HG03575 (cell line): Measurements from ENCODE around the gene PRKCG.

Source experiments
- ATAC-seq: cut with Tn5 transposase; IDR thresholded peaks from one replicate; pipeline ENCODE4 v1.9.1; 2021; ENCODE audit not compliant: unreplicated experiment, insufficient number of reproducible peaks, low FRiP score; ENCODE audit errors: extremely low read depth

PRKCG gene

DNA sequence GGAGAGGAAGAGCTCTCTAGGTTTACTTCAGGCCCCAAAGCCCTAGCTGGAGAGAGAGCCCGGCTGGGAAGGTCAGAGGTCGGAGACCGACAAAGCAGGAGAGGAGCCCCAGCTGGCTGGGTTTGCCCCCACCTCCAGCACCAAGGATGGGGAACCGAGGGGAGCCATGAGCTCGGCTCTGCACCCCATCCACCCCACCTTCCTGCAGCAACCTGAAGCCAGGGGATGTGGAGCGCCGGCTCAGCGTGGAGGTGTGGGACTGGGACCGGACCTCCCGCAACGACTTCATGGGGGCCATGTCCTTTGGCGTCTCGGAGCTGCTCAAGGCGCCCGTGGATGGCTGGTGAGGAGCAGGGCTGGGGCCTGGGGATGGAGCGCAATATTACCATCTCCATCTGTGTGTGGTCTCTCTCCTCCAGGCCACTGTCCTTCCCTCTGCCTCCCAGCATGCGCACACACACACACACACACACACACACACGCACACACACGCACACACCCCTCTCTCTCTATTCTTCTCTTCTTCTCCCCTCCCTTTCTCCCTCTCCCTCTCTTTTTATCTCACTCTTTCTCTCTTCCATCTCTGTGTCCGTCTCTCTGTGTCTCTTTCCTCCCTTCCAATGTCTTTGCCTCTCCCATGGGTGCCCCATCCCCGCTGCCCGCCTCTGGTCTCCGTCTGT, 10.4 kb downstream of the PRKCG start:
- no peak for ATAC-seq

DNA sequence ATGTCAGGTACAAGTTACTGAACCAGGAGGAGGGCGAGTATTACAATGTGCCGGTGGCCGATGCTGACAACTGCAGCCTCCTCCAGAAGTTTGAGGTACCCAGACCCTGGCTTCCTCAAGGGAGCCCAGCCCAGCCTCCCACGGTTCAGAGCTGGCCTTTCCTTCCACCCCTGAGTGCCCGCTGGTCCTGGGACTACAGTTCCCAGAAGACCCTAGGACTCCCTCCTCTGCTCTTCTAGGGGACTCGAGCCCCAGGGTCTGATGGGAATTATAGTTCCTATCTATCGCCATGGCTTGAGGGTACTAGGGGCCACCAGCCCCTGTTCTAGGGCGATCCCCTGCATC, 11.0 kb downstream of the PRKCG start:
- no peak for ATAC-seq

DNA sequence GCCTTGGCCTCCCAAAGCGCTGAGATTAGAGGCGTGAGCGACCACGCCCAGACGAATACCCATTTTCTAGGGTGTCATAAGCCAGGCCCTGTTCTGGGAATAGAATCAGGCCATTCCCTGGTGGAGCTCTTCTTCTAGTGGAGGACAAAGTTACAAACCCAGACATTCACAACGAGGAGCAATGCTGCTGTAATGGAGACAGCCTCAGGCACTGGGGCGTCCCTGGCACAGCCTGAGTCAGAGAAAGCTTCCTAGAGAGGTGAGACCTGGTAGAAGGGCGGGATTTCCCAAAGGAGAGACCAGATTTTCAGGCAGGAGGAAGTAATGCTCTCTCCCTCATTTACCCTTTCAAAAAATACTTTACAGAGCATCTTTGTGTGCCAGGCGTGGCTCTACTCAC, 12.7 kb downstream of the PRKCG start:
- ATAC-seq = no peak

DNA sequence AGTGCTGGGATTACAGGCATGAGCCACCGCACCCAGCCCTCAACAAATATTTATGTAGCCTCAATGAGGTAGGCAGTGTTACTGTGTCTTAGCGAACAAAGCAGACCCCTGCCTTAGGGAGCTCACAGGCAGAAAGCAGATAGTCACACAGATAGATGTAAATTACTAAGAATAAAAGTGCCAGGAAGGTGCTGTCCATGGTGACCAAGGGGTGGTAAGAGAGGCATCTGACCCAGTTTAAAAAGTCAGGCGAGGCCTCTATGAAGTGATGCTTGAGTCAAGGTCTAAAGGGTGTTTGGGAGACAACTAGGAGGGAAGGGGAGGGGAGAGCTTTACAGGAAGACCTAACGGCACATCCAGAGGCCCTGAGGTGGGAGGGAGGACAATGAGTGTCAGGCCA, 14.7 kb downstream of the PRKCG start:
- ATAC-seq = no peak

DNA sequence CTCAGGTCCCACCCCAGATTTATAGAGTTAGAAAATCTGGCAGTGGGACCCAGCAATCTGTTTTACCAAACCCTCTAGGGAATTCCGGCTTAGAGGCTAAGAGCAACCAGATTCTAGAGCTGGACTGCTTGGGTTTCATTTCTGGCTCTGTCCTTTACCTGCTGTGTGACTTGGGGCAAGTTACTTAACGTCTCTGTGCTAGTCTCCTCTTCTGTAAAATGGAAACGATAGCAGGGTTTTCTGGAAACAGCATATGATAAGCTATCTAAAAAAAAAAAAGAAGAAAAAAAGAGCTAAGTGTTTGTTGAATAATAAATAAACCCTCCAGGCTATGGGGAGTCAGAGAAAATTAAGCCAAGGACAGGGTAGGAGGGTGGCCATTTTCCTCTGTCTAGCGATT, 15.5 kb downstream of the PRKCG start:
- ATAC-seq = no peak

DNA sequence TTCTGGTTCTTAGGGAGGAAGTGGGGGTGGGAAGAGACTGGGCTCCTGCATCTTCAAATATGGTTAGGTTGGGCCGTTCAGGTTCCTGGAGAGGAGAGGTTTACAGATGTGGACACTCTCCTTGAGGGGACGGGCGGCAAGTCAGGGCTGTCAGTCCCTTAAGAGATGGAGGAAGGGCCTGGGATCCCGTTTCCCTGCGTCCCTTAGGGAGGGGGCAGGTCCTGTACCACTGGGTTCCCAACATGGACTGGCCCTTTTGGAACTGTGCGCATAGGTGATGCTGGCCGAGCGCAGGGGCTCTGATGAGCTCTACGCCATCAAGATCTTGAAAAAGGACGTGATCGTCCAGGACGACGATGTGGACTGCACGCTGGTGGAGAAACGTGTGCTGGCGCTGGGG, 16.2 kb downstream of the PRKCG start:
- ATAC-seq = no peak

DNA sequence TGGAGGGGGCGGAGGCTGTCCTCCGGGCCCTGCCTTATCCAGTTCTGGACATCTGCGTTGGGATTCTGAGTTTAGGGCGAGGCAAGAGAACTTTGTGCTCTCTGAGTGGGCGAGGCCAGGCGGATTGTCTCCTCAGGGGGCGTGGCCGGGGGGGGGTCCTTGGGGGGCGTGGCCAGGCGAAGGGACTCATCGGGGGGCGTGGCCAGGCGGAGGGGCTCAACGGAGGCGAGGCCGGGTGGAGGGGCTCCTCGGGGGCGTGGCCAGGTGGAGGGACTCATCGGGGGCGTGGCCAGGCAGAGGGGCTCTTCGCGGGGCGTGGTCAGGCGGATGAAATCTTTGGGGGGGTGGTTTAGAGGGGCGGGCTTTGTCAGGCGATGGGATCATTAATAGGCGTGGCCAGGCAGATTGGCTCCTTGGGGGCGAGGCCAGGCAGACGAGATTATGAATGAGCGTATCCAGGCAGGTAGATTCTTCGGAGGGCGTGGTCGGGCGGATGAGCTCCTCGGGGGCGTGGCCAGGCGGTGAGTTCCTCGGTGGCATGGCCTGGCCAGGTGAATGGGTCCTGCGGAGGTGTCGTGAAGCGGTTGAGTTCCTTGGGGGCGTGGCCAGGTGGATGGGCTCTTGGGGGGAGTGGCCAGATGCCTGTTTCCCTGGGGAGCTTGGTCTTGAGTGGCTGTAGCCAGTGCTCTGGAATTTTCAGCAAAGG, 16.8 kb downstream of the PRKCG start:
- no peak for ATAC-seq

DNA sequence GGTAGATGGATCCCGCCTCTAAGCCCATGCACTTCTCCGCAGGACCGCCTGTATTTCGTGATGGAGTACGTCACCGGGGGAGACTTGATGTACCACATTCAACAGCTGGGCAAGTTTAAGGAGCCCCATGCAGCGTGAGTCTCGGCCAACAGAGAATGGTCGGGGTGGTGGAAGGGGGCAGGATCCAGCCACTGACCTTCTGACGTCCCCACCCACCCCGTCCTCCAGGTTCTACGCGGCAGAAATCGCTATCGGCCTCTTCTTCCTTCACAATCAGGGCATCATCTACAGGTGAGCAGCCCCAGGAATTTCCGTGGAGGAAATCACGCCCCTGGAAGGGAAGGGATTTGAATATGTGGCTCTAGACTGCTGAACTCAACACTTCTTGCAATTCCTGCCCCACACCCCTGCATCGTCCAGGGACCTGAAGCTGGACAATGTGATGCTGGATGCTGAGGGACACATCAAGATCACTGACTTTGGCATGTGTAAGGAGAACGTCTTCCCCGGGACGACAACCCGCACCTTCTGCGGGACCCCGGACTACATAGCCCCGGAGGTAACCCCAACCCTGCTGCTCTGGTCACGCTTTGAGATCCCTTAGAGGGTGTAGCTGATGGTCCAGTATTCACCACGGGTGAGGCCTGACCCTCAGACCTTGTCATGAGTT, 18.3 kb downstream of the PRKCG start:
- ATAC-seq = no peak

DNA sequence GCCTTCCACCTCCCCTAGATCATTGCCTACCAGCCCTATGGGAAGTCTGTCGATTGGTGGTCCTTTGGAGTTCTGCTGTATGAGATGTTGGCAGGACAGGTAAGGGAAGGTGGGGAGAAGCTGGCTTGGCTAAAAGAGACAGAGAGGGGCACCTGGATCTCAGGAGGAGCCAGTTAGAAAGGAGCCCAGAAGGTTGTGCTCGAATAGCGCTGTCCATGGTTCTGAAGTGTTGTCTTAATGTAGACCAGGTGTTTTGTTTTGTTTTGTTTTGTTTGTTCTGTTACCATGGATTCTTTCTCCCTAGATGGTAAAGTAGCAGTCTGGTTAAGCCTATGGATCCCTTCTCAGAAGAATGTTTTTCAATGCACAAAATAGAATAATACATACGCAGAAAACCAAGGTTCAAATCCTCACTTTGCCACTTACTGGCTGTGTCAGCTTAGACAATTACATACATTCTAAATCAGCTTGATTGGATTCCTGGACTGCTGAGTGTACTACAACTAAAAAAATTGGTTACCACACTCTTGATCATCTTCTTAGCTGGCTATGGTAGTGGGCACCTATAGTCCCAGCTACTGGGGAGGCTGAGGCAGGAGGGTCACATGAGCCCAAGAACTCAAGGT, 21.2 kb downstream of the PRKCG start:
- no peak for ATAC-seq

DNA sequence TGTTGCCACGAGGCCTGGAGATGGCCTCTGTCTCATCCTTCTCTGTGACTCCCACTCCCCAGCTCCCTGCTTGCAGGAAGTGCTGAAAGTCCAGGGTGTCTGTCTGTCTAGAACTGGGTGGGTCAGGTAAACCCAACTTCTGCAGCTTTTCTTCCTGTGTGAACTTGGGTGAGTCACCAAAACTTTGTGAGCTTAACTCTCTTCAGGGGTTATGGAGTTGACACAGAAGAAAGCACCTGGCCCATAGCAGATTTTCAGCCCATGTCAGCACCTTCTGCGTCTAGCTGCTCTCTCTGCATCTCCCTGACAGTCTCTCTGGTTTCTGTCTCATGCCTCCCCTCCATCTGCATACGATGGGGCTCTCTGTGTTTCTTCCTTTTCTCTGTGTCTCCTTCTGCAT, 22.9 kb downstream of the PRKCG start:
- no peak for ATAC-seq

DNA sequence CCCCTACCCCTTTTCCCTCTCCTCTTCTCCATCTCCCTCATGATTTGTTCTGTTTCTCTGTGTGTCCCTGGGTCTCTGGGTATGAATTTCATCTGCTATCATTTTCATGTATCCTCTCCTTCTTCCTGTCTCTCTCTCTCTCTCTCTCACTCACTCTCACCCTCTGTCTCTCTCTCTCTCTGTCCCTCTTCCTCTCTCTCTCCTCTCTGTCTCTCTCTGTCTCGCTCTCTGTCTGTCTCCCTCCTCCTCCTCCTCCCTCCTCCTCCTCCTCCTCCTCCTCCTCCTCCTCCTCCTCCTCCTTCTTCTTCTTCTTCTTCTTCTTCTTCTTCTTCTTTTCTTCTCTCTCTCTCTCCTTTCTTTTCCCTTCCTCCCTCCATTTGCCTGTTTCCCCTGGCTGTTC, 23.8 kb downstream of the PRKCG start:
- no peak for ATAC-seq

DNA sequence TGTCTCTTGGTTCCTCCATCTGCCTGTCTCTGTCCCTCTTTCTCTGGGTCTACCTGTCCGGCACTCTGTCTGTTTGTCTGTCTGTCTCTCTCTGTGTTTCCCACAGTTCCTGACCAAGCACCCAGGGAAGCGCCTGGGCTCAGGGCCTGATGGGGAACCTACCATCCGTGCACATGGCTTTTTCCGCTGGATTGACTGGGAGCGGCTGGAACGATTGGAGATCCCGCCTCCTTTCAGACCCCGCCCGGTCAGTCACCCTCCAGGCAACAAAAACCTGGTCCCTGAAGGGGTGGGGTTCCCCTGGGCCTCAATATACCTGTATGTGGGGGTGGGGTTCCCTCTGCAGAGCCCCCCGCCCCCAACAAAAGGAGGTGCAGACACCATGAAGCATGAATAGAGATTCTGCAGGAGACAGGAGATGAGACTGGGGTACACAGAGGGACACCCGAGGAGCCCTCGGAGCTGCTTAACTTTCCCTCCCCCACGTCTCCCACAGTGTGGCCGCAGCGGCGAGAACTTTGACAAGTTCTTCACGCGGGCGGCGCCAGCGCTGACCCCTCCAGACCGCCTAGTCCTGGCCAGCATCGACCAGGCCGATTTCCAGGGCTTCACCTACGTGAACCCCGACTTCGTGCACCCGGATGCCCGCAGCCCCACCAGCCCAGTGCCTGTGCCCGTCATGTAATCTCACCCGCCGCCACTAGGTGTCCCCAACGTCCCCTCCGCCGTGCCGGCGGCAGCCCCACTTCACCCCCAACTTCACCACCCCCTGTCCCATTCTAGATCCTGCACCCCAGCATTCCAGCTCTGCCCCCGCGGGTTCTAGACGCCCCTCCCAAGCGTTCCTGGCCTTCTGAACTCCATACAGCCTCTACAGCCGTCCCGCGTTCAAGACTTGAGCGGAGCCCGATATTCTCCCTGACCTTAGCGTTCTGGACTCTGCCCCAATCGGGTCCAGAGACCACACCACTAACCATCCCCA, 24.5 kb downstream of the PRKCG start:
- ATAC-seq = no peak

DNA sequence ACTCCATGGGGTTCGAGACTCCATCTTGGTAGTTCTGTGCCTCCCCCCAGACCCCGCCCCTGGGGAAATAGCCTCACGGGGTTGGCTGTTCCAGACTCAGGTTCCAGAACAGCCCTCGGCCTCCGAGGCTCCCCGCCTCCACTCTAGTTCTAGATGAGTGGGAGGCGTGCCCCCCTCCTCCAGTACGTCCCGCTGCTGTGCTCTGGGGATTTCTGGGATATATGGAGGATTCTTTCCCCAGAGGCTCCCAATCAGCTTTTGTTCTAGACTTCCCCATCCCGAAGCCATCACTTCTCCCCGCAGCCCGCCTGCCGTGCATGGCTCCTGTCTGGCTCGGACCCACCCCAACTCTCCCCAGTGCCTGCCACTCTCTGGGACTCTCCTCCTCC, 25.2 kb downstream of the PRKCG start:
- ATAC-seq = no peak

DNA sequence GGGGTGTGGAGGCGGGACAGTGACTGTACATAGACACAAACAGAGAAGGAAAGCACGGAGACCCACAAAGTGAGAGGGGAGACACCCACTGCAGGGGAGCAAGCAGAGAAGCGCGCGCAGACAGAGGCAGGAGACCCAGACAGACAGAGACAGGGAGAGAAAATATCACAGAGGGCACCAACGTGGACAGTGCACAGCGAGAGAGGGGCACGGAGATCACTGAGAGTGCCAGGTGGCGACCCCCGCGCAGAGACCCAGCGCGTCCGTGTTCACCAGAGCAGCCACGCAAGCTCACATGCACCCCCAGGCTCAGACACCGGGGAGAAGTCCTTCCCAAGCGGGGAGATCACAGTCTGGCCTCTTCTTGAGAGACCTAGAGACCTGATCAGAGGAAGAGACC, 25.7 kb downstream of the PRKCG start:
- ATAC-seq = no peak

DNA sequence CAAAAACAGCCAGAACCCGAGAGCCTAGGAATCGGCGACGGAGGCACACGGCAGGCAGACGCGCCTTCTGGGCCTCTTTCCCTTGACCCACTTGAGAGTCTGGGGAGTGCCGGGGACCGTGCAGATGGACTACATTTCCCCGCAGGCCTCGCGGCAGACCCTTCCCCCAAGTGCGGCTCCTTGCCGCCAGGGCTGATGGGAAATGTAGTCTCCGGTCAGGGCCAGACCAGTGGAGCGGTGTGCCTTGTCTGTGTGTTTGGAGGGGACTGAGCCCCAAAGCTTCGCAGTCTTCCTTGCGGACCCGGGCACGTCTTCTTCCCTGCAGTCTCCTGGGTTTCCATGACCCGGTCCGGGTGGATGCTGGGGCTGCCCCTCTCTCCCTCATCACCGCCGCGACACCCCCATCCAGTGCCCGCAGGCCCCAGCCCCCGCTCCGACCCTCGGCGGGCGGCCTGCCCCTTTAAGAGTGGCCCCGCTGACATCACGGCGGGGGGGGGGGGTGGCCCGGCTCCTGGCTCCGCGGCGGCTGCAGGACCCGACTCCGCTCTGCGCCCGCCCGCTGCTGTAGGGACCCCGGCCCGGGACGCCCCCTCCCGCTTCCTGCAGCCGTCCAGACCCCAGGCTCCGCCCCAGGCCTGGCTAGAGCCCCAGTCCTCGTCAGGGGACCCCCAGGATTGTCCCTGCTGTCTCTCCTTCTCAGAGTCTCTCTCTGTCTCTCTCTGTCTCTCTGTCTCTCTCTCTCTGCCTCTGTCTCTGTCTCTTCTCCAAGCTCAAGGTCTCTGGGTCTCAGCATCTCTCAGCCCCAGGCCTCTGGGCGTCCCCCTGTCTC, 26.3 kb downstream of the PRKCG start:
- no peak for ATAC-seq

DNA sequence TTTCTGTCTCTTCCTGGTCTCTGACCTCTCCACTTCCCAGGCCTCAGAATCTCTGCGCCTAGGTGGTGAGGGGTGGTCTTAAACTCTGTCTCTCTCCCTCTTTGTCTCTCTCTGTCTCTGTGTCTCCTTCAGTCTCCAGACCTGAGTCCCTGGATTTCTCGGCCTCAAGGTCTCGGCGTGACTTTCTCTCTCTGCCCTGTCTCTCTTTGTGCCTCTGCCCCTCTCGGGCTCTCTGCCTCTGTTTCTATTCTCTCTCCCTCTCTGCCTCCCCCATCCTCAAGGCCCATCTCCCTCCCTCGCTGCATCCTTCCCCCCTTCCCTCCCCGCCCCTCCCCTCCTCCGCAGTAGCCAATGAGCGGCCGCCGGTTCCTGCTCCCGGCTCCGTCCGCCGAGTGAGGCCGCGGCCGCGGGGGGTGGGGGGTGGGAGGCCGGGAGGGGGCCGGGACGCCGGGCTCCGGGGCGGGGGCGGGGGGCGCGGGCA, 27.0 kb downstream of the PRKCG start, which contains the start of gene CACNG7:
Gene CACNG7 (plus strand): TSS at position 344 of the 481 bp plus-strand sequence. CDS start 3,554 bp downstream, outside the sequence.
- ATAC-seq = no peak

DNA sequence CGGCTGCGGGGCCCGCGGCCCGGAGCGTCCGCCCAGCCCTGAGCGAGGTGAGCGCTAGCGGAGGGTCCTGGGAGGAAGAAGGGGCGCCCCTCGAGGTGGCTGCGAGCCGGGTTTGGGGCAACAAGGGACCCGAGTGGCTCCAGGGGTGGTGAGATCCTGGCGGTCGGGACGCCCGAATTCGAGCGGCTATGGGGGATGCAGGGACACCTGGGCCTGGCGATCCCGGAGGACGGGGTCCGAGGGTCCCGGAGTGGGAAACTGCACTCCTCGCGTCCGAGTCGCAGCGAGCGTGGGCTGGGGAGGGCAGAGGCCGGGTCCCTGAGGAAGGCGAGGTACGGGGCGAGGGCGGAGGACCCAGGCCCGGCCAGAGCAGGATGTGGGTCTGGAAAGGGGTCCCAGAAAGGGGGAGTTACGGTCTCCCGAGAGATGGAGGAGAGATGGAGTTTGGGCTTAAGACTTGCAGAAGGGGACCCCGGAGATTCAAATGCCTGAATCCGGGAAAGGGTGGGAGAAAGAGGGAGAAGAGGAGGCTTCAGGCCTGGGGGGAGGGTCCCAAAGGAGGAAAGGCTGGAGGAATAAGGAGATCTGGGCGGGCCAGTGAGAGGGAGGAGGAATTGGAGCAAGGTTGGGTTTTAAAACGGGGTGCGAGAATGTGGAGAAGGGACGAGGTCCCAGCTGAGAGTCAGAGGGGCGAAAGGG, 27.6 kb downstream of the PRKCG start:
- no peak for ATAC-seq
